Measurements from ENCODE around the gene NDUFAF3.

The NDUFAF3 gene

GRCh38 chr3:48997102-48997635 lies 24.8 kb upstream of the NDUFAF3 start:
- no peaks in the 10 kb centered on the region for H3K79me2 ChIP-seq (ENCODE audit: insufficient read depth, low read length)
- H3F3A ChIP-seq (ENCODE audit: insufficient read depth), result no peaks in the 10 kb centered on the region
- no peak overlapping the region for H3K9ac ChIP-seq (ENCODE audit: low read length)
- no peak for TF ChIP-seq EZH2phosphoT487 (conservative IDR thresholded peaks at IDR 0.05; ENCODE audit: low read length)
- no peak for TF ChIP-seq CTCF (IDR thresholded peaks at IDR 0.05; ENCODE audit: insufficient read depth, low read length, poor library complexity, severe bottlenecking)
- H4K20me1 ChIP-seq (ENCODE audit: low read depth, low read length), result no peaks in the 10 kb centered on the region
- H3K27ac ChIP-seq (ENCODE audit: low read depth, low read length), result no peak overlapping the region
- H3K36me3 ChIP-seq (ENCODE audit: low read length), result no peaks in the 10 kb centered on the region
- H3K9me2 ChIP-seq (replicated peaks; ENCODE audit: insufficient read depth, low read length), result no peaks in the 10 kb centered on the region
- H3K4me2 ChIP-seq (ENCODE audit: low read depth, low read length, poor library complexity, severe bottlenecking), result no peak overlapping the region
- H3K9me3 ChIP-seq (ENCODE audit: insufficient read depth, low read length), result no peaks in the 10 kb centered on the region
- H2AFZ ChIP-seq (ENCODE audit: low read depth, low read length, severe bottlenecking), result no peak overlapping the region
- H3K4me3 ChIP-seq (ENCODE audit: insufficient read depth, low read length, poor library complexity, severe bottlenecking), result no peak overlapping the region
- H3K27me3 ChIP-seq (ENCODE audit: low read length), result no peaks in the 10 kb centered on the region

GRCh38 chr3:48997714-48998637 lies 23.9 kb upstream of the NDUFAF3 start:
- TF ChIP-seq EZH2phosphoT487 (conservative IDR thresholded peaks at IDR 0.05; ENCODE audit: low read length), result no peak
- no peaks in the 10 kb centered on the region for H4K20me1 ChIP-seq (ENCODE audit: low read depth, low read length)
- no peak overlapping the region for H3K4me2 ChIP-seq (ENCODE audit: low read depth, low read length, poor library complexity, severe bottlenecking)

GRCh38 chr3:48999085-48999858 lies 22.6 kb upstream of the NDUFAF3 start:
- Histone ChIP-seq H3K79me2 (ENCODE audit: insufficient read depth, low read length) (no peaks in the 10 kb centered on the region), H3K27me3 (ENCODE audit: low read length) (no peaks in the 10 kb centered on the region), H4K20me1 (ENCODE audit: low read depth, low read length) (no peaks in the 10 kb centered on the region), H3K27ac (ENCODE audit: low read depth, low read length) (no peak overlapping the region), H3K4me3 (ENCODE audit: insufficient read depth, low read length, poor library complexity, severe bottlenecking) (no peak overlapping the region), H3K4me2 (ENCODE audit: low read depth, low read length, poor library complexity, severe bottlenecking) (no peak overlapping the region), H3K9me2 (replicated peaks; ENCODE audit: insufficient read depth, low read length) (no peaks in the 10 kb centered on the region), H3K9me3 (ENCODE audit: insufficient read depth, low read length) (no peaks in the 10 kb centered on the region), H3K36me3 (ENCODE audit: low read length) (no peaks in the 10 kb centered on the region), H2AFZ (ENCODE audit: low read depth, low read length, severe bottlenecking) (no peak overlapping the region), H3F3A (ENCODE audit: insufficient read depth) (no peaks in the 10 kb centered on the region), H3K9ac (ENCODE audit: low read length) (no peak overlapping the region)
- TF ChIP-seq CTCF (IDR thresholded peaks at IDR 0.05; ENCODE audit: insufficient read depth, low read length, poor library complexity, severe bottlenecking) (no peak), EZH2phosphoT487 (conservative IDR thresholded peaks at IDR 0.05; ENCODE audit: low read length) (no peak)

More at GRCh38 chr3:48997714-48998637, 23.9 kb upstream of the NDUFAF3 start:
- Histone ChIP-seq H3K79me2 (ENCODE audit: insufficient read depth, low read length) (no peaks in the 10 kb centered on the region), H3K9me2 (replicated peaks; ENCODE audit: insufficient read depth, low read length) (no peaks in the 10 kb centered on the region), H3K4me3 (ENCODE audit: insufficient read depth, low read length, poor library complexity, severe bottlenecking) (no peak overlapping the region), H3K27me3 (ENCODE audit: low read length) (no peaks in the 10 kb centered on the region), H3F3A (ENCODE audit: insufficient read depth) (no peaks in the 10 kb centered on the region), H3K27ac (ENCODE audit: low read depth, low read length) (no peak overlapping the region), H2AFZ (ENCODE audit: low read depth, low read length, severe bottlenecking) (no peak overlapping the region), H3K36me3 (ENCODE audit: low read length) (no peaks in the 10 kb centered on the region), H3K9me3 (ENCODE audit: insufficient read depth, low read length) (no peaks in the 10 kb centered on the region), H3K9ac (ENCODE audit: low read length) (no peak overlapping the region)

All from SU-DHL-6 (cell line).